SK-N-SH (cell line): ENCODE data around the gene TMPRSS11A.

Experiments used
- CHD2 ChIP-seq: fragments of 150-350 bp; IDR thresholded peaks from 2 replicates; pipeline ENCODE4 v1.6.1; 2018; ENCODE audit warnings: low read length; ENCODE audit not compliant: partially characterized antibody
- EP300 ChIP-seq, 2 experiments: IDR thresholded peaks; 2 replicates each; pipeline versions ENCODE4 v1.4.0 to v1.6.1; 2012; ENCODE audit warnings: borderline replicate concordance in 1 of 2, low read depth in 1 of 2, low read length in 1 of 2
- JUND ChIP-seq: IDR thresholded peaks from 2 replicates; pipeline ENCODE4 v1.4.0; 2012
- PBX3 ChIP-seq: IDR thresholded peaks from 2 replicates; pipeline ENCODE4; 2012
- POLR2AphosphoS5 ChIP-seq: IDR thresholded peaks from 2 replicates; pipeline ENCODE4 v1.6.1; 2012; ENCODE audit warnings: low read depth, low read length
- RAD21 ChIP-seq: IDR thresholded peaks from 2 replicates; pipeline ENCODE4 v1.6.1; 2012; ENCODE audit warnings: mild to moderate bottlenecking, low read length
- REST ChIP-seq: IDR thresholded peaks from 2 replicates; pipeline ENCODE4 v1.6.1; 2012; ENCODE audit warnings: mild to moderate bottlenecking, low read depth, low read length, moderate library complexity
- SIN3A ChIP-seq: IDR thresholded peaks from 2 replicates; pipeline ENCODE4 v1.6.1; 2012; ENCODE audit warnings: low read depth, mild to moderate bottlenecking, low read length, moderate library complexity, borderline replicate concordance
- YY1 ChIP-seq: IDR thresholded peaks from 2 replicates; pipeline ENCODE4 v1.4.0; 2012; ENCODE audit warnings: low read depth, mild to moderate bottlenecking
- TF ChIP-seq, protein P1 (sequence below): fragments of 200-600 bp; sonication (generic); IDR thresholded peaks from 2 replicates; pipeline ENCODE4 v1.6.1; 2017; ENCODE audit warnings: antibody characterized with exemption, mild to moderate bottlenecking, moderate library complexity
- TF ChIP-seq, protein P2 (sequence below): IDR thresholded peaks from 2 replicates; pipeline ENCODE4 v1.4.0; 2012; ENCODE audit warnings: low read depth

GRCh38 chr4:67883458-67883857, 79.8 kb downstream of the TMPRSS11A start:
- TF ChIP-seq POLR2AphosphoS5 = no peak
- no peak for TF ChIP-seq REST
- no peak for TF ChIP-seq RAD21
- TF ChIP-seq, protein P1, sequence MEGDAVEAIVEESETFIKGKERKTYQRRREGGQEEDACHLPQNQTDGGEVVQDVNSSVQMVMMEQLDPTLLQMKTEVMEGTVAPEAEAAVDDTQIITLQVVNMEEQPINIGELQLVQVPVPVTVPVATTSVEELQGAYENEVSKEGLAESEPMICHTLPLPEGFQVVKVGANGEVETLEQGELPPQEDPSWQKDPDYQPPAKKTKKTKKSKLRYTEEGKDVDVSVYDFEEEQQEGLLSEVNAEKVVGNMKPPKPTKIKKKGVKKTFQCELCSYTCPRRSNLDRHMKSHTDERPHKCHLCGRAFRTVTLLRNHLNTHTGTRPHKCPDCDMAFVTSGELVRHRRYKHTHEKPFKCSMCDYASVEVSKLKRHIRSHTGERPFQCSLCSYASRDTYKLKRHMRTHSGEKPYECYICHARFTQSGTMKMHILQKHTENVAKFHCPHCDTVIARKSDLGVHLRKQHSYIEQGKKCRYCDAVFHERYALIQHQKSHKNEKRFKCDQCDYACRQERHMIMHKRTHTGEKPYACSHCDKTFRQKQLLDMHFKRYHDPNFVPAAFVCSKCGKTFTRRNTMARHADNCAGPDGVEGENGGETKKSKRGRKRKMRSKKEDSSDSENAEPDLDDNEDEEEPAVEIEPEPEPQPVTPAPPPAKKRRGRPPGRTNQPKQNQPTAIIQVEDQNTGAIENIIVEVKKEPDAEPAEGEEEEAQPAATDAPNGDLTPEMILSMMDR = no peak
- TF ChIP-seq, protein P2, sequence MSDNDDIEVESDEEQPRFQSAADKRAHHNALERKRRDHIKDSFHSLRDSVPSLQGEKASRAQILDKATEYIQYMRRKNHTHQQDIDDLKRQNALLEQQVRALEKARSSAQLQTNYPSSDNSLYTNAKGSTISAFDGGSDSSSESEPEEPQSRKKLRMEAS = no peak
- no peak for TF ChIP-seq PBX3
- TF ChIP-seq JUND = no peak
- TF ChIP-seq YY1 = no peak
- TF ChIP-seq EP300 (IDR thresholded peaks at IDR 0.05; ENCODE audit: borderline replicate concordance in 1 of 2, low read depth in 1 of 2, low read length in 1 of 2) = no peak
- TF ChIP-seq SIN3A = no peak
- no peak for TF ChIP-seq CHD2
